PFSK-1 (cell line): Measurements from ENCODE around the gene BCAR3.

Experiments
- FOXP2 ChIP-seq: optimal IDR thresholded peaks from 2 replicates; pipeline ENCODE3; 2011; ENCODE audit warnings: borderline replicate concordance, control low read depth, inconsistent platforms; ENCODE audit not compliant: insufficient read depth; ENCODE audit errors: extremely low read length, extremely low read depth
- POLR2AphosphoS5 ChIP-seq: IDR thresholded peaks from 2 replicates; pipeline ENCODE4 v1.6.1; 2012; ENCODE audit warnings: low read depth, mild to moderate bottlenecking, control low read depth, low read length, moderate library complexity
- REST ChIP-seq, 2 experiments: IDR thresholded peaks; 2 replicates each; pipeline versions ENCODE4 v1.6.1 to v1.8.0; 2011 to 2012; ENCODE audit warnings: low read depth in 2 of 2, low read length in 2 of 2, control low read depth in 1 of 2, inconsistent platforms in 1 of 2, mild to moderate bottlenecking in 1 of 2, moderate library complexity in 1 of 2; ENCODE audit not compliant: insufficient read depth in 1 of 2
- SIN3A ChIP-seq: IDR thresholded peaks from 2 replicates; pipeline ENCODE4 v1.6.1; 2012; ENCODE audit warnings: mild to moderate bottlenecking, low read length, moderate library complexity, borderline replicate concordance; ENCODE audit not compliant: insufficient read depth
- TAF1 ChIP-seq: IDR thresholded peaks from 2 replicates; pipeline ENCODE4 v1.6.1; 2012; ENCODE audit warnings: low read length, control low read depth, borderline replicate concordance; ENCODE audit not compliant: insufficient read depth

Gene BCAR3

GRCh38 chr1:93599479-93599878 lies 82.2 kb downstream of the BCAR3 start:
- TF ChIP-seq FOXP2 (no peak), POLR2AphosphoS5 (no peak), REST (IDR thresholded peaks at IDR 0.05; ENCODE audit: insufficient read depth in 1 of 2, low read depth in 2 of 2, low read length in 2 of 2) (no peak), SIN3A (no peak), TAF1 (no peak)

- TF ChIP-seq POLR2AphosphoS5 (no peak), TAF1 (no peak), REST (IDR thresholded peaks at IDR 0.05; ENCODE audit: insufficient read depth in 1 of 2, low read depth in 2 of 2, low read length in 2 of 2) (no peak), FOXP2 (no peak), SIN3A (no peak)
Observed at GRCh38 chr1:93598861-93599439, 82.7 kb downstream of the BCAR3 start.

- no peak for TF ChIP-seq SIN3A
Observed at GRCh38 chr1:93598396-93598795, 83.2 kb downstream of the BCAR3 start.

GRCh38 chr1:93597709-93598108 lies 83.9 kb downstream of the BCAR3 start:
- TF ChIP-seq SIN3A: no peak
- TF ChIP-seq POLR2AphosphoS5: no peak
- no peak for TF ChIP-seq REST (IDR thresholded peaks at IDR 0.05; ENCODE audit: insufficient read depth in 1 of 2, low read depth in 2 of 2, low read length in 2 of 2)
- no peak for TF ChIP-seq FOXP2
- no peak for TF ChIP-seq TAF1

- TF ChIP-seq SIN3A (no peak), TAF1 (no peak), POLR2AphosphoS5 (no peak)
Observed at GRCh38 chr1:93596329-93597089, 85.1 kb downstream of the BCAR3 start.

- TF ChIP-seq REST (IDR thresholded peaks at IDR 0.05; ENCODE audit: insufficient read depth in 1 of 2, low read depth in 2 of 2, low read length in 2 of 2): no peak
- TF ChIP-seq SIN3A: no peak
- TF ChIP-seq TAF1: no peak
- no peak for TF ChIP-seq POLR2AphosphoS5
- TF ChIP-seq FOXP2: no peak
Observed at GRCh38 chr1:93595743-93596142, 85.9 kb downstream of the BCAR3 start.
